GM21528 (cell line): Measurements from ENCODE around the gene FADD.

ENCODE experiments used
- ATAC-seq: cut with Tn5 transposase; IDR thresholded peaks from one replicate; pipeline ENCODE4 v1.9.1; 2021; ENCODE audit warnings: mild to moderate bottlenecking, moderate library complexity; ENCODE audit not compliant: unreplicated experiment, low FRiP score

Gene FADD

GRCh38 chr11:70229737-70230136 lies 26.6 kb downstream of the FADD start:
- ATAC-seq: no peak

GRCh38 chr11:70230151-70230839 lies 27.2 kb downstream of the FADD start:
- ATAC-seq: no peak

DNA sequence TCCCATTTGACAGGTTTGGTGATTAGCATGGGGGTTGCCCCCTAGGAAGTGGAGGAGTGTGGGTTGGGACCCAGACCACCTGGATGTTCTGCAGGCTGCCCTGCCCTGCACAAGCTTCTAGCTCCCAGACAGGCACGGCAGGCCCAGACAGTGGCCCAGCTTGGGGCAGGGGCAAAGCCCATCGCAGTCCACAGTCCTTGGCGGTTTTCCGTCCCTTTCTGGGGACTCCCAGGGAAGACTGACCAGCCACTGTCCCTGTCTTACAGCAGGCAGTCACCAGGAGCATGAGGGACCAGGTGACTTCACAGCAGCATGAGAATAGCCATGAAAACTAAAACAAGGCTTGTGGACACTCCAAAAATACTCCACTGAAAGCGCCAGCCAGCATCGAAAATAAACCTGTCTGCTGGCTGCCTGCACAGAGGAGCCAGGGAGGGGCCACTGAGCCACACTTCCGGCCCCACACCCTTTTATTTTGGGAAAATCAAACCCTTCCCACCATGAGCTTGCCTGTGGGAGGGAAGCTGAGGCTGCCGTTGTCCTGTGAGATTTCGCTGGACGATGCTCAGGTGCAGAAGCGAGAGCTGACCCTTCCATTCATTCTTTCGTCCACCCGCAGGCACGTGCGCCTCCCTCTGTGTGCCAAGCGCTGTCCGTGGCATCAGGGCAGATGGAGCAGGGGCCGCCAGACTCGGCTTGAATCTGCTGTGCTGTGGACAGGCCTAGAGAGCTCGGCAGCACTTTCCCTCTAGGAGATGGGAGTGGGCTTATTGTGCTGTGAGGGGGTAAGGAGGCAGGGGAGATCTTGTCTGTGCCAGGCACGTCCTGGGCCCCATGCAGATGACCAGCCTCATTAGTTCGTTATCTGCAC lies 28.0 kb downstream of the FADD start:
- no peak for ATAC-seq

DNA sequence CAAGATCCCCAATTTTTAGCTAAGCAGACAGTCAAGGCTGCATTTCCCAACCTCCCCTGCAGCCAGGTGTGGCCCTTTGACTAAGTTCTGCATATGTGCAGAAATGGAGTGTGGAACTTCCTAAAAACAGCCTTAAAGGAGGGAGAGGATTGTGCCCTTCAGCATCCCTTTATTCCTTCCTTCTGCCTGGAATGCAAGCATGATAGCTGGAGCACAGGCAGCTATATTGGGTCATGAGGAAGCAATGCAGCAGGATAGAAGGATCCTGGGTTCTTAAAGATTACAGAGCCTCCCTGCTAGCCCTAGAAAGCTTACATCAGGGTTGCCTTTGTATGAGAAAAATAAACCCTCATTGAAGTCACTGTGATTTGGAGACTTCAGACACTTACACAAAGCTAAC lies 29.9 kb downstream of the FADD start:
- no peak for ATAC-seq

GRCh38 chr11:70233511-70233934 lies 30.4 kb downstream of the FADD start:
- no peak for ATAC-seq

GRCh38 chr11:70233962-70234361 lies 30.9 kb downstream of the FADD start:
- ATAC-seq: no peak

GRCh38 chr11:70240337-70240736 lies 37.2 kb downstream of the FADD start:
- ATAC-seq: no peak

DNA sequence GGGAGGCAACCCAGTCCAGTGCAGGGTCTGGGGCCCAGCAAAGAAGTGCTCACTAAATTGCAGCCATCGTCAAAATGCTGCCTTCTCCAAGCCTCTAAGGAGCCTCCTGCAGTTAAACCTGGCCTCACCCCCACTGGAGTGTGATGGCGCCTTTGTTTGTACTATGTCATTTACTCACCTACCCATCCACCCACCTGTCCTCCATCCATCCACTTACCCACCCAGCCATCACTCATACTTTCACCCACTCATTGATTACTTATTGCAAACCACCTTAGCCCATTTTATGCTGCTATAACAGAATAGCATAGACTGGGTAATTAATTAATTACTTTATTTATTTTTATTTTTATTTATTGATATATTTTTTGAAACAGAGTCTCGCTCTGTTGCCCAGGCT lies 38.6 kb downstream of the FADD start:
- ATAC-seq: no peak

GRCh38 chr11:70242885-70243284 lies 39.8 kb downstream of the FADD start:
- ATAC-seq: no peak

GRCh38 chr11:70243912-70244652 lies 41.0 kb downstream of the FADD start:
- no peak for ATAC-seq

GRCh38 chr11:70244698-70245097 lies 41.6 kb downstream of the FADD start:
- ATAC-seq: no peak

DNA sequence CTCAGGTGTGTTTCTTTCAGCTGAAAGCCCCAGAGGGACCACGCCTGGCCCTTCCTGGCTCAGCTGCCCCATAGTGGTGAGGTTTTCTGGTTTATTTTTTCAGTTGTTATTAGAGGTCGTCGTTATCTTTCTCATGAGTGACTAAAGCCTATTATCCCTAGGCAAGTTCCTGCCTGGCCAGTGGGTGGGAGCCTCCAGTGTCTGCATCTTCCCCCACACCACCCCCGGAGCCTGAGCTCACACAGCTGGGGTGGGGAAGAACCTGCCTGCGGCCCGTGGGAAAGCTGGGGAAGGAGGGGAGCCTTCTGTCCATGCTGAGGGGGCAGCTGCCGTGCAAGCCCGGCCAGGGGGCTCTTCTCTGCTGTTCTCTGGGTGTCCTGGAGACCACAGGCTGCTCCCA lies 43.1 kb downstream of the FADD start:
- no peak for ATAC-seq

DNA sequence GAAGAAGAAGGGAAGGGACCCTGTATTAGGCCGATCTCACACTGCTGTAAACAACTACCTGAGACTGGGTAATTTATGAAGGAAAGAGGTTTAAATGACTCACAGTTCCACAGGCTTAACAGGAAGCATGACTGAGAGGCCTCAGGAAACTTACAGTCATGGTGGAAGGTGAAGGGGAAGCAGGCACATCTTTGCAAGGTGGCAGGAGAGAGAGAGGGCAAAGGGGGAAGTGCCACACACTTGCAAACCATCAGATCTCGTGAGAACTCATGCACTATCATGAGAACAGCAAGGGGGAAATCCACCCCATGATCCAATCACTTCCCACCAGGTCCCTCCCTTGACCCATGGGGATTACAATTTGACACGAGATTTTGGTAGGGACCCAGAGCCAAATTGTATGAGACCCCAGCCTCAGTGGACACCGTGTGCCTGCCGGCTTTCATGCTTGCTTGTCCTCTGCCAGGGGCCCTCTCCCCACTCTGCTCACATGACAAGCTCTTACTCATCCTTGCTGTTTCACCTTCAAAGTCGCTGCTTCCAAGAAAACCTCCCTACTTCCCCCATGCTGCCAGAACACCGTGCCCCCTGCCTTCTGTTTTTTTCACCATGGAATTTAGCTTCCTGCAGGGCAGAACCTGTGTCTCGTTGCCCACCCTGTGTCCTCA lies 44.1 kb downstream of the FADD start:
- no peak for ATAC-seq

DNA sequence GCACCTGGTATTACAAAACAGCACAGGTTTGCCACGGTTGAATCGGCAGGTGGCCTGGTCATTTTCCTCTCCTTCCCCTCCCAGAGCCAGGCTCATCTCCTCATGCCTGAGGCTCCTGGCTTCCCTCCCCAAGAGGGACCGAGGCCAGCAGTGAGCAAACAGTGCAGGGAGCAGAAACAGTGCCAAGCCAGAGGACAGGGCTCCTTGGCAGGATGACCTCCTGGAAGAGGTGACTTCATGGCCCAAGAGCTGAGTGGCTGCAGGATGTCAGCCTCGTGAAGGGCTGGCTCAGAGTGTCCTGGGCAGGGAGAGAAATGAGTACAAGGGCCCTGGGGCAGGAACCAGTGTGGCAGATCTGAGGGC lies 44.6 kb downstream of the FADD start:
- no peak for ATAC-seq

DNA sequence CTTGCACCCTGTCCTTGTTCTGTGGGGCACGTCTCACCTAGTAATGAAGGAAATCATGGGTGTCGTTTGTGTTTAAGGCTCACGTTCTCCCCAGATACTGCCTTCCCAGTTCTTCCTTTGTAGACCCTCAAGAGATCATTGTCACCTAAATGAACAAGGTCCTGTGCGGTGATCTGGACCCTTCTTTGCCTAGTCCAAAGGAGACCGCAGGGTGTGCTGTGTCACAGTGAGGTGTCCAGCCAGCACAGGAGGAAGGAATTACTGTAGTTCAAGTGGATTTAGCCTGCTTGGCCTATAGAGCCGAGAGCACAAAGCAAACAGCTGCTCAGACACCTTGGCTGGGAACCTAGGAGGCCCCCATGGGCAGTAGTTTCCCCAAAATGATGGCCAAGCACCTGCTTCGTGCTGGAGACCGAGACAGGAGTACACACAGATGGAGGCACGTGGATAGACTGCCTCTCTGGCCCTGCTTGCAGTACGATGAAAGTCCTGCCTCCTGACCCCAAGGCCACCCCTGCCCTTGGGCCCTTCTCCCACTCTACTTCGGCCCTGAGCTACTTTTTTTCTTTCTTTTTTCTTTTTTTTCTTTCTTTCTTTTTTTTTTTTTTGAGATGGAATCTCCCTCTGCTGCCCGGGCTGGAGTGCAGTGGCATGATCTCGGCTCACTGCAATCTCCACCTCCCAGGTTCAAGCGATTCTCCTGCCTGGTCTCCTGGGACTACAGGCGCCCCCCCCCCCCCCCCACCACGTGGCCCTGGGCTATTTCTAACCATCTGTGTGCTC lies 48.0 kb downstream of the FADD start:
- no peak for ATAC-seq

DNA sequence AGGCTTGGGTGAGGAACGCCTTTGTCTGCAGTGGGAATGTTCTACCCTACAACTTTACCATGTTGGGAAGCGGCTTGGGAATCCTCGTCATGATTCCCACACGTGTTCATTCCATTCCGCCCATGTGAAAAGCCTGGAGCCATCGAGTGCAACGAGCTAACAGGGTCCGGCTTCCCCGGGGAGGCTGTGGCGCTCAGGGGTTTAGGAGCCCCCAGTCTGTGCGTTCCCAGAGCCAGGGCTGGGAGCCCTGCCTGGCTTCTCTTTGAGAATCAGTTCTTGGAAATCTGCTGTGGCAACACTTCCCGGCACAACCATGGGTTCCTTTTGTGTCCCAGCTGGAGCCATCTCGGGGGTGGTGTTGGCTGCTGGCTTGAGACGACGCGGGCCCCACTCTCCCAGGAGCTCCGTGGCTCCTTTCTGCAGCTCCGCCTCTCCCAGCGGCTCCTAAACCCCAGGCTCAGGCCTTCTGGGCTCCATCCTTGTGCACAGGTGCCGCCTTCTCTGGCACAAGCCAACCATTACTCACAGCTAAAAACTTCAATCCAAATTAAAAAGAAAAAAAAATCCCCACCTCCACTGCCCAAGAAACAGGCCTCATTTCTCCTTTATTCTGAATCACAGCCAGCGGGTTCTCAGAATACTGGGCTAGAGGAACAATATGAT lies 48.7 kb downstream of the FADD start:
- no peak for ATAC-seq

GRCh38 chr11:70252844-70253243 lies 49.7 kb downstream of the FADD start:
- no peak for ATAC-seq

GRCh38 chr11:70255477-70256116 lies 52.5 kb downstream of the FADD start:
- ATAC-seq: no peak
